IPS-11a (cell line): ENCODE data around the gene DIP2C.

Experiments used
- H3K4me3 ChIP-seq: one replicate; pipeline ENCODE4 v1.5.1; 2013; ENCODE audit warnings: low read depth, low read length, control low read depth

DIP2C gene

DNA sequence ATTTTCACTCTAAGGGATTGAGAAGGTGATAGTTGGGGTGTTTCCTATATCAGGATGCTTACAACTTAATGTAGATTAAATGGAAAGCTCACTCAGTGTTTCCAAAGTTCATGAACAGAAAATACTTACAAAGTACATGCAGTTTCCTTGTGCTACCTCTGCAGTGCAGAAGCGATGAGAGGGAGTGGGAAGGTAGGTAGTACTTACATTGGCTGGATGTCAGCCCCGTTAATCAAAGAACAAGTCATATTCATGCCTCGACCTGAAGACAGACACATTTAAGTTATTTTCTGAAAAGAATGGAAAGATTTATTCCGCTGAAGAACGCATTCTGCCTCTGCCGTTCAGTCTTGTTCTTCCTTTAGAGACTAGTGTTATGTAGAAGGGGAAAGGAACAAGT, 461.1 kb downstream of the DIP2C start:
- H3K4me3 ChIP-seq, result no peak overlapping the region

DNA sequence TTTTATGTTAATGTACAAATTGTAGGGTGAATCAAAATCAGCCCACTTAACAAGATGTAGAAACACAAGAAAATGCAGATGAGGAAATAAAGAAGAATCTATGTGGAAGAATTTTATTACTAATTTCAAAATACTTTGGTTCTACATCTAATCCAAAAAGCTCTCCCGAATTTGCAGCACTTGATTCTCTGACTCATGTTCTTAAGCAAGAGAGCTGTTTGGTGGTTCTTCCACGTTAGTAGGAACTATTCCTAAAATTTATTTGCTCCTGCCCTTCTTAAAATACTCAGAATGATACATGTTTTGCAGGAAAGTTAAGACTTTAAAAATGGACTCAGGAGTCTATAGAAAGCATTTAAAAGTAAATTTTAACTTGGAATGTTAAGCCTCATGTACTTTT, 462.5 kb downstream of the DIP2C start:
- H3K4me3 ChIP-seq, result no peak overlapping the region

DNA sequence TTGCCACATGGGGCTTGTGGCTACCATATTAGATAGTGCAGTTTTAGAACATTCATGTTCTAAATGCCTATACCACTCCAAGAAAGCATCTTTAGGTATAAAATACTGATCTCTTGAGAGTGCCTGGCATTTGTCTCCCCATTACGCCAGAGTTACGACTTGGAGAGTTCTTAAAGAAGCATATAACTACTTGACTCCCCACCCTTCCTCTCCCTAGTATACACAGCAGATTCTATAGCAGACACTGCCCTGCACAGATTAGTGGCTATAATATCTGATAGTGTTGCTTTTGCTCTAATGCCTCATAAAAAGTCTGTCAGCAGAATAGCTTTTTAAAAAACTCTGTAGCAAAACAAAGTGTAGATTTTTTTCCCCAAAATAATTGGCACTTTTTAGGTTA, 463.4 kb downstream of the DIP2C start:
- no peak overlapping the region for H3K4me3 ChIP-seq

DNA sequence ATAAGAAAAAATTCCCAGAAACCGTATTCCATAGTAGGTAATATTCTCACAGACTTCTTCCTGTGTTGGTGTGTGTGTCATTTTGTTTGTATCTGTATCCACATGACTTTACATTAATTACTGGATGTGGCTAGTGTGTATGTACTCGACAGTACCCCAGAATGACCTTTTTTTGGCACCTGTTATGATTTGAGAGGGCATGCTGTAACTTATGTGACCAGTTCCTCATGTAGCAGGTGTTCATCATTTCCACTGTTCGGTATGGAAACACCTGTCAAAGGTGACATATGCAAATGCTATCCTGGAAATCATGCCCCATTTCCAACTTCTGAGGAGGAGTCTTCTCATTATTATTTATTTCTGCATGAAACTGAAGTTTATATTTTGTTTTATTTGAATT, 464.9 kb downstream of the DIP2C start:
- H3K4me3 ChIP-seq, result no peak overlapping the region
